ENCODE measurements around the gene DNAH6.
"Not testable (repeated sequence)": the region's sequence is repeated elsewhere in the genome, so short reads cannot be mapped to it uniquely, and the experiment has no call there.

DNAH6 gene

GRCh38 chr2:84516234-84516986 lies at the start of gene DNAH6:
DNAH6 (plus strand) TSS chr2:84516498; CDS start chr2:84517827, 1,329 bp downstream.
- peak; percentile 78 for DNase-seq

GRCh38 chr2:84467389-84467788 lies 48.9 kb upstream of the DNAH6 start:
- no peak for DNase-seq

- not testable (repeated sequence) for DNase-seq
These were observed 43.9 kb upstream of the DNAH6 start for GRCh38 chr2:84472423-84472822.

GRCh38 chr2:84472856-84473565 lies 43.3 kb upstream of the DNAH6 start:
- no peak for DNase-seq

GRCh38 chr2:84474176-84474575 lies 42.1 kb upstream of the DNAH6 start:
- no peak for DNase-seq

- DNase-seq, result no peak
These were observed 38.4 kb upstream of the DNAH6 start for GRCh38 chr2:84477886-84478285.

- DNase-seq, result no peak
These were observed 37.4 kb upstream of the DNAH6 start for GRCh38 chr2:84478867-84479266.

GRCh38 chr2:84481702-84482101 lies 34.6 kb upstream of the DNAH6 start:
- DNase-seq, result no peak

- DNase-seq, result no peak
These were observed 33.7 kb upstream of the DNAH6 start for GRCh38 chr2:84482603-84483002.

GRCh38 chr2:84483320-84483719 lies 33.0 kb upstream of the DNAH6 start:
- no peak for DNase-seq

- no peak for DNase-seq
These were observed 29.7 kb upstream of the DNAH6 start for GRCh38 chr2:84486441-84487115.

- no peak for DNase-seq
These were observed 28.9 kb upstream of the DNAH6 start for GRCh38 chr2:84487298-84487996.

GRCh38 chr2:84491256-84491655 lies 25.0 kb upstream of the DNAH6 start:
- DNase-seq, result no peak

GRCh38 chr2:84491741-84492140 lies 24.6 kb upstream of the DNAH6 start:
- DNase-seq, result no peak

- no peak for DNase-seq
These were observed 23.7 kb upstream of the DNAH6 start for GRCh38 chr2:84492571-84492970.

GRCh38 chr2:84493514-84493913 lies 22.8 kb upstream of the DNAH6 start:
- no peak for DNase-seq

- DNase-seq, result no peak
These were observed 22.2 kb upstream of the DNAH6 start for GRCh38 chr2:84494070-84494469.

GRCh38 chr2:84495539-84496146 lies 20.7 kb upstream of the DNAH6 start:
- no peak for DNase-seq

- DNase-seq, result no peak
These were observed 19.9 kb upstream of the DNAH6 start for GRCh38 chr2:84496386-84496785.

GRCh38 chr2:84497285-84497684 lies 19.0 kb upstream of the DNAH6 start:
- no peak for DNase-seq

- DNase-seq, result no peak
These were observed 18.0 kb upstream of the DNAH6 start for GRCh38 chr2:84498150-84498799.

GRCh38 chr2:84511024-84511423 lies 5.3 kb upstream of the DNAH6 start:
- not testable (repeated sequence) for DNase-seq
